Fibroblast of skin of left quadriceps (primary cell): ENCODE data around the gene MZF1.

Experiments used
- DNase-seq, 2 experiments: peaks; one replicate each; pipeline ENCODE4 v3.0.0-alpha.2; 2013; ENCODE audit warnings: low read depth in 2 of 2

Gene MZF1

GRCh38 chr19:58570770-58571574 is 2.2 kb downstream of the MZF1 start:
- DNase-seq: no peak

GRCh38 chr19:58569943-58570670 is 3.0 kb downstream of the MZF1 start:
- no peak for DNase-seq

- no peak for DNase-seq
Observed at GRCh38 chr19:58569191-58569942, 3.8 kb downstream of the MZF1 start.

- no peak for DNase-seq
Observed at GRCh38 chr19:58568453-58569130, 4.5 kb downstream of the MZF1 start.

- no peak for DNase-seq
Observed at GRCh38 chr19:58566989-58567388, 6.1 kb downstream of the MZF1 start.

- no peak for DNase-seq
Observed at GRCh38 chr19:58563823-58564222, 9.3 kb downstream of the MZF1 start.

- DNase-seq: no peak
Observed at GRCh38 chr19:58563034-58563573, 10.0 kb downstream of the MZF1 start.

- DNase-seq: no peak
Observed at GRCh38 chr19:58562122-58563033, 10.8 kb downstream of the MZF1 start.

GRCh38 chr19:58561373-58562121 is 11.6 kb downstream of the MZF1 start:
- DNase-seq: no peak

GRCh38 chr19:58560921-58561320 is 12.2 kb downstream of the MZF1 start:
- DNase-seq: no peak

GRCh38 chr19:58560007-58560887 is 12.9 kb downstream of the MZF1 start:
- no peak for DNase-seq

GRCh38 chr19:58559275-58560006 is 13.7 kb downstream of the MZF1 start:
- DNase-seq: peak; percentile 72 to 74

- DNase-seq: peak; percentile 97
Observed at GRCh38 chr19:58558623-58559274, 14.4 kb downstream of the MZF1 start.

- no peak for DNase-seq
Observed at GRCh38 chr19:58558066-58558622, 15.0 kb downstream of the MZF1 start, which contains the start of gene UBE2M. Gene UBE2M (minus strand): TSS chr19:58558611. CDS start chr19:58558381, 230 bp downstream.

GRCh38 chr19:58557221-58558065 is 15.7 kb downstream of the MZF1 start:
- DNase-seq: no peak

- DNase-seq: no peak
Observed at GRCh38 chr19:58556622-58557220, 16.4 kb downstream of the MZF1 start.
